GM15510 (cell line): Measurements from ENCODE around the gene FGFBP3.

Source experiments
- POLR2A ChIP-seq: IDR thresholded peaks from 3 replicates; pipeline ENCODE4 v1.6.1; 2011; ENCODE audit warnings: borderline replicate concordance; ENCODE audit not compliant: insufficient read length; ENCODE audit errors: extremely low read depth

The FGFBP3 gene

GRCh38 chr10:91883549-91884444 is 25.5 kb downstream of the FGFBP3 start:
- TF ChIP-seq POLR2A, result no peak

GRCh38 chr10:91880310-91880709 is 29.0 kb downstream of the FGFBP3 start:
- TF ChIP-seq POLR2A, result no peak

DNA sequence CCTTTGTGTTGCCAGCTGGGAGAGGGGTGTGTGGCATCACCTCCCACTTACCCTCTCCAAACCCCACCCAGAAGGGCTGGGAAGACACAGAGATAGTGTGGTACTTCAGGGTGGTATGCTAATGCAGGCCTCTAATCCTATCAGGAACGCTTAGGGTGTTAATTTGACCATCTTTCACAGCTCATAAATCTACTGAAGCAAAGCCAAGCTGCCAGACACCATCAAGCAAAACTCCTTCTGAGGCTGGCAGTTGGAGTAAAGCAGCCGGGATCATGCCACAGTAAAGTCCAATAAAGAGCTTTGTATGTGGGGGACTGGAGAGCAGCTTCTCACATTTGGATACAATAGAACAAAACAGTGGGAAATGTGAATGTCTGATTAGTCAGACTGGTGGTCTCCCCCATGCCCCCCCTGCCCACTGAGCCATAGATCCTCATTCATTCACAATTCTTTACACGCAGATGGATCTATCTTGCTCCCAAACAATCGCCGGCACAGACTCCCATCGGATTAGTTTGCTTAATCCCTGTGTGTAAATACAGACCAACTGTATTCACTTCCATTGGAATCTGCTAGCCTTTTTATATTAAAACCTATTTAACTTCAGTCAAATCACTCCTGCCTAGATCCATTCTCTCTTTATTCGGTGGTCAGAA is 29.6 kb downstream of the FGFBP3 start:
- TF ChIP-seq POLR2A, result no peak

GRCh38 chr10:91875779-91876178 is 33.5 kb downstream of the FGFBP3 start:
- no peak for TF ChIP-seq POLR2A

DNA sequence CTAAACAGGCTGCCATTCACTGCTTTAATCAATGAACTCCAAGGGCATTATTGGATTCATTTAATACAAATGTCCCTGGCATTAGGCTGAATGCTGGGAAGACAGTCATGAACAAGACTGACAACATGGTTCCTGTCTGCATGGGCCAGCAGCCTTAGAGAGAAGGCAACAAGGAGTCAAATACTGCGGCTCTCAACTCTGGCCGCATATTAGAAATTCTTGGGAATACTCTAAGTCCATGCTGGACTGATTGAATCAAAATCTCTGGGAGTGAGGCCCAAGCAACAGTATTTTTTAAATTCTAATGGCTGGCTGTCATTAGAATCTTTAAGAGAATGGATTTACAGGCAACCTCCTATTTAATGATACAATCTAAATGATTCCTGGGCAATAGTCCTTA is 34.1 kb downstream of the FGFBP3 start:
- TF ChIP-seq POLR2A, result no peak

DNA sequence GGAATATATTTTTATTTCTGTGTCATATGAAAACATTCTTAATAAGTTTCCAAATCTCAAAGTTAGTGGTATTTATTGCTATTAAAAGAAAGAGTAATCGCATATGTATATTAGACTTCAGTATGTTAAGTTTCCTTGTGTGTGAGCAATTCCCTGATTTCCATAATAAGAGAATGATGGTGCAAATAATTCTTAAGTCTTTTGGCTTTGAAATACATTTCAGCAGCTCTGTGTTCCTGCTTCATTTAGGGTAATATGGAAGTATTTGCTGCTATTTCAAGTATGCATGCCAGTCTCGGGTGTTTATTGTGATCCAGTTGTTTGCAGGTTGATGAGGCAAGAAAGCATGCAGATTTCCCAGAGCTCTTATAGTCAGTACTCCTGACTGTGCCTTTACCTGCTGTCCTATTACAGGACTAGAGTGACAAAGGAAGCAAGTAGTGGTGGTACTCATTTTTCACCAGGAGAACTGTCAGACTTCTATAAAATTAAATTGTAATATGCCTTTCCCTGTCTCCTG is 43.7 kb downstream of the FGFBP3 start:
- TF ChIP-seq POLR2A, result no peak

DNA sequence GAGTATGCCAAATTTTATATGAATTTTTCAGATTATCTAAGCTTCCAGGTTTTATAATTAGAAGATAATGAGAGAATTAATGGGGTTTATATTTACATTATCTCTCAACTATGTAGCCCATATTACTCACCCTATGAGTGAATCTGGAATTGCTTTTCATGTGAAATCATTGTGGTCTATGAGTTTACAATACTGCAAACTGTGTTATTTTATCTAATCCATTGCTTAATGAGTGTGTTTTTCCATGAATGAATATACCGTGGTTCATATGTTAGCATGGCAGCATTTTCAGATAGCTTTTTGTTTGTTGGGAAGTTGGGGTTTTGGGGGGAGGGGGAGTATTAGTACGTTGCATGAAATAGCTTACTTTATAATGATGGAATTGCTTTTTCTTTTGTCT is 44.5 kb downstream of the FGFBP3 start:
- no peak for TF ChIP-seq POLR2A

GRCh38 chr10:91864099-91864498 is 45.2 kb downstream of the FGFBP3 start:
- no peak for TF ChIP-seq POLR2A

DNA sequence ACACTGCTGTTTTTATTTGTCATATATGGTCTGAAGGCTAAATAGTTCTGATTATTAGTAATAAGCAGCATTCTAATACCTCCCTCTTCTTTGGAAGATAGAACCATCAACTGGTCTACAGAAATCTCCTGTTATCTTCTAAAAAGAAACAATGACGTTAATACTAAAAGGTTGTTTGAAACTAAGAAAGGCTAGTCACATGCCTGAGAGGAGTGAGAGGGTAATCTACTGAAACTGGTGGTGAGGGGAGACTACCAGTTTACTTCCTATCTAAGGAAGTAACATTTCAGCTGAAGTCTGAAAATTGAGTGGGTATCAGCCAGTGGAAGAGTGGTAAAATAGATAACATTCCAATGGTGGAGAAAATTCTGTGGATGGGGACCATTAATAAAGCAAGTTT is 48.4 kb downstream of the FGFBP3 start:
- no peak for TF ChIP-seq POLR2A

- no peak for TF ChIP-seq POLR2A
Measured at GRCh38 chr10:91856637-91857036, 52.6 kb downstream of the FGFBP3 start.
